Renal cortical epithelial cell (primary cell): Measurements from ENCODE around the gene GBF1. TPM values are rescaled to one million over a fixed set of nuclear protein-coding genes. Genes with fewer than 3 reads are reported as not detected.
"Not testable (repeated sequence)": the region's sequence is repeated elsewhere in the genome, so short reads cannot be mapped to it uniquely, and the experiment has no call there.

Experiments
- DNase-seq: peaks from one replicate; pipeline ENCODE4 v3.0.0-alpha.2; 2011; ENCODE audit warnings: low read depth
- total RNA-seq: library from RNA; depleted of rRNA; stranded (reverse); fragments of >200 nt; gene quantifications from 2 replicates; pipeline ENCODE4 v1.2.3, GENCODE V29; 2014

Gene GBF1
- total RNA-seq, result 22.4 and 90.0 TPM in 2 replicates

GRCh38 chr10:102245082-102245931 lies at the start of gene GBF1:
GBF1 (plus strand) TSS chr10:102245532; CDS start chr10:102258939, 13,407 bp downstream.
- DNase-seq, result peak; percentile 100

GRCh38 chr10:102196893-102197292 lies 48.4 kb upstream of the GBF1 start:
- DNase-seq, result no peak

- DNase-seq, result no peak
Measured at GRCh38 chr10:102198027-102198426, 47.3 kb upstream of the GBF1 start.

- DNase-seq, result no peak
Measured at GRCh38 chr10:102200751-102201640, 44.3 kb upstream of the GBF1 start.

- no peak for DNase-seq
Measured at GRCh38 chr10:102202386-102202785, 42.9 kb upstream of the GBF1 start.

GRCh38 chr10:102208311-102209035 lies 36.9 kb upstream of the GBF1 start:
- DNase-seq, result peak; percentile 26

GRCh38 chr10:102211615-102212299 lies 33.6 kb upstream of the GBF1 start:
- DNase-seq, result no peak

- not testable (repeated sequence) for DNase-seq
Measured at GRCh38 chr10:102213599-102213998, 31.7 kb upstream of the GBF1 start.

GRCh38 chr10:102219370-102219769 lies 26.0 kb upstream of the GBF1 start:
- DNase-seq, result no peak

- DNase-seq, result no peak
Measured at GRCh38 chr10:102220612-102221011, 24.7 kb upstream of the GBF1 start.

GRCh38 chr10:102222797-102223196 lies 22.5 kb upstream of the GBF1 start:
- DNase-seq, result no peak

GRCh38 chr10:102225646-102226541 lies 19.4 kb upstream of the GBF1 start, which contains the start of gene ELOVL3:
ELOVL3 (plus strand) TSS chr10:102226299; CDS start chr10:102226549, 250 bp downstream.
- DNase-seq, result peak; percentile 91

GRCh38 chr10:102226542-102226870 lies 18.8 kb upstream of the GBF1 start:
- DNase-seq, result no peak

- peak; percentile 57 for DNase-seq
Measured at GRCh38 chr10:102227050-102227449, 18.3 kb upstream of the GBF1 start.

GRCh38 chr10:102229810-102230263 lies 15.5 kb upstream of the GBF1 start:
- peak; percentile 57 for DNase-seq

- no peak for DNase-seq
Measured at GRCh38 chr10:102230264-102230860, 15.0 kb upstream of the GBF1 start.

- DNase-seq, result no peak
Measured at GRCh38 chr10:102230861-102231356, 14.4 kb upstream of the GBF1 start.

GRCh38 chr10:102231357-102232318 lies 13.7 kb upstream of the GBF1 start:
- DNase-seq, result no peak
